Measurements from ENCODE around the gene SELPLG.

The SELPLG gene

GRCh38 chr12:108589840-108590229 lies 43.9 kb downstream of the SELPLG start:
- Histone ChIP-seq H3K9me3 (ENCODE audit: insufficient read depth, low read depth, low read length) (no peaks in the 10 kb centered on the region), H3K79me2 (ENCODE audit: insufficient read depth, low read length) (no peaks in the 10 kb centered on the region), H3F3A (ENCODE audit: low read depth) (no peaks in the 10 kb centered on the region), H3K27me3 (ENCODE audit: insufficient read depth, low read length, poor library complexity, severe bottlenecking) (no peaks in the 10 kb centered on the region), H2AFZ (ENCODE audit: low read length) (no peak overlapping the region), H3K4me2 (ENCODE audit: low read depth, low read length, poor library complexity, severe bottlenecking) (no peak overlapping the region), H3K9ac (ENCODE audit: low read depth, low read length, poor library complexity, severe bottlenecking) (no peak overlapping the region), H4K20me1 (ENCODE audit: insufficient read depth, low read length, poor library complexity, severe bottlenecking) (no peaks in the 10 kb centered on the region), H3K4me1 (ENCODE audit: insufficient read depth, low read length, poor library complexity, severe bottlenecking) (no peaks in the 10 kb centered on the region), H3K36me3 (ENCODE audit: insufficient read depth, low read length) (no peaks in the 10 kb centered on the region), H3K9me2 (replicated peaks; ENCODE audit: low read depth, low read length) (no peaks in the 10 kb centered on the region), H3K4me3 (ENCODE audit: low read length, poor library complexity, severe bottlenecking) (no peak overlapping the region)
- TF ChIP-seq CTCF (conservative IDR thresholded peaks at IDR 0.05; ENCODE audit: low read length) (no peak), EZH2phosphoT487 (IDR thresholded peaks at IDR 0.05; ENCODE audit: borderline replicate concordance) (no peak)

GRCh38 chr12:108589028-108589839 lies 44.5 kb downstream of the SELPLG start:
- Histone ChIP-seq H3K4me1 (ENCODE audit: insufficient read depth, low read length, poor library complexity, severe bottlenecking) (no peaks in the 10 kb centered on the region), H3K4me3 (ENCODE audit: low read length, poor library complexity, severe bottlenecking) (no peak overlapping the region), H3F3A (ENCODE audit: low read depth) (no peaks in the 10 kb centered on the region), H3K27me3 (ENCODE audit: insufficient read depth, low read length, poor library complexity, severe bottlenecking) (no peaks in the 10 kb centered on the region), H3K9me2 (replicated peaks; ENCODE audit: low read depth, low read length) (no peaks in the 10 kb centered on the region), H3K4me2 (ENCODE audit: low read depth, low read length, poor library complexity, severe bottlenecking) (no peak overlapping the region), H4K20me1 (ENCODE audit: insufficient read depth, low read length, poor library complexity, severe bottlenecking) (no peaks in the 10 kb centered on the region), H3K9me3 (ENCODE audit: insufficient read depth, low read depth, low read length) (no peaks in the 10 kb centered on the region), H3K36me3 (ENCODE audit: insufficient read depth, low read length) (no peaks in the 10 kb centered on the region), H2AFZ (ENCODE audit: low read length) (no peak overlapping the region), H3K9ac (ENCODE audit: low read depth, low read length, poor library complexity, severe bottlenecking) (no peak overlapping the region), H3K79me2 (ENCODE audit: insufficient read depth, low read length) (no peaks in the 10 kb centered on the region)
- TF ChIP-seq CTCF (conservative IDR thresholded peaks at IDR 0.05; ENCODE audit: low read length): no peak
- no peak for TF ChIP-seq EZH2phosphoT487 (IDR thresholded peaks at IDR 0.05; ENCODE audit: borderline replicate concordance)

- no peaks in the 10 kb centered on the region for H3K9me2 ChIP-seq (replicated peaks; ENCODE audit: low read depth, low read length)
- H3K27me3 ChIP-seq (ENCODE audit: insufficient read depth, low read length, poor library complexity, severe bottlenecking): no peaks in the 10 kb centered on the region
- H2AFZ ChIP-seq (ENCODE audit: low read length): no peak overlapping the region
- no peak overlapping the region for H3K4me2 ChIP-seq (ENCODE audit: low read depth, low read length, poor library complexity, severe bottlenecking)
- H3K4me3 ChIP-seq (ENCODE audit: low read length, poor library complexity, severe bottlenecking): no peak overlapping the region
- H3K9ac ChIP-seq (ENCODE audit: low read depth, low read length, poor library complexity, severe bottlenecking): no peak overlapping the region
- H4K20me1 ChIP-seq (ENCODE audit: insufficient read depth, low read length, poor library complexity, severe bottlenecking): no peaks in the 10 kb centered on the region
- no peaks in the 10 kb centered on the region for H3K9me3 ChIP-seq (ENCODE audit: insufficient read depth, low read depth, low read length)
- H3K36me3 ChIP-seq (ENCODE audit: insufficient read depth, low read length): no peaks in the 10 kb centered on the region
- no peaks in the 10 kb centered on the region for H3K79me2 ChIP-seq (ENCODE audit: insufficient read depth, low read length)
- H3F3A ChIP-seq (ENCODE audit: low read depth): no peaks in the 10 kb centered on the region
- TF ChIP-seq CTCF (conservative IDR thresholded peaks at IDR 0.05; ENCODE audit: low read length) (no peak), EZH2phosphoT487 (IDR thresholded peaks at IDR 0.05; ENCODE audit: borderline replicate concordance) (no peak)
- H3K4me1 ChIP-seq (ENCODE audit: insufficient read depth, low read length, poor library complexity, severe bottlenecking): no peaks in the 10 kb centered on the region
Observed at GRCh38 chr12:108587826-108588225, 45.9 kb downstream of the SELPLG start.
